GM19328 (cell line): ENCODE measurements around the gene LTC4S.
A peak's percentile ranks its signal among the peaks of the same experiment; 100 is the strongest.

Experiments used
- ATAC-seq: cut with Tn5 transposase; IDR thresholded peaks from one replicate; pipeline ENCODE4 v1.9.1; 2021; ENCODE audit warnings: mild to moderate bottlenecking, moderate library complexity; ENCODE audit not compliant: unreplicated experiment

Gene LTC4S

DNA sequence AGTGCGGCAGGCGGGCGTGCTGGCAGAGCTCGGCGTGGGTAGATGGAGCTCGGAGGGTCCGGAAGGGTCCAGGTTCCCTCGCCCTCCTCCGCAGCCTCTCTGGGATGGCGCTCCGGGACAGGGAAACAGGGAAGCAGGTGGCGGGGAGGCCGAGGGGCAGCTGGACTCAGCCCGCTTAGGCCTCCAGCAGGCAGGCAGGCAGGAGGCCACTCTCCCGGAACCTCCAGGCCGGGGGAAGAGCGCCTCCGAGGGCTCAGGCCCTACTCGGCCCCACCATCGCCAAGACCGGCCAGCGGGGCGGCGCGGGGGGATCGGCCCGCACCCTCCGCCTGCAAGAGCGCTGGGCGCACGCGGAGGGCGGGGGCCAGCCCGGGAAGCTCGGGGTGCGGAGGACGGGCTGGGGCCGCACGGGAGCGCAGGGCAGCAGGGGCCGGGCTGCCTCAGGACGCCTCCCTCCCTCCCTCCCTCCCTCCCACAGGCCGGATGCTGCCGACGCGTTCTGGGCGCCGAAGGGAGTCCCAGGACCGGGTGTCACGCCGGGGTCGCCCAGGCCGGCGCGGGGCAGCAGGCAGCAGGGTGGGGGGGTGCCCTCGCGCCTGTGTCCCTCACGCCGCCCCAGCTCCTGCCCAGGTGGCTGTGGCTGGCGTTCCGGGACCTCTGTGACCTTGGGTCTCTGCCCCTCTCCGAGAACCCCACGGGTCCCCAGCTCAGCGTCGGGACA lies 11.9 kb downstream of the LTC4S start:
- peak; percentile 8 for ATAC-seq

DNA sequence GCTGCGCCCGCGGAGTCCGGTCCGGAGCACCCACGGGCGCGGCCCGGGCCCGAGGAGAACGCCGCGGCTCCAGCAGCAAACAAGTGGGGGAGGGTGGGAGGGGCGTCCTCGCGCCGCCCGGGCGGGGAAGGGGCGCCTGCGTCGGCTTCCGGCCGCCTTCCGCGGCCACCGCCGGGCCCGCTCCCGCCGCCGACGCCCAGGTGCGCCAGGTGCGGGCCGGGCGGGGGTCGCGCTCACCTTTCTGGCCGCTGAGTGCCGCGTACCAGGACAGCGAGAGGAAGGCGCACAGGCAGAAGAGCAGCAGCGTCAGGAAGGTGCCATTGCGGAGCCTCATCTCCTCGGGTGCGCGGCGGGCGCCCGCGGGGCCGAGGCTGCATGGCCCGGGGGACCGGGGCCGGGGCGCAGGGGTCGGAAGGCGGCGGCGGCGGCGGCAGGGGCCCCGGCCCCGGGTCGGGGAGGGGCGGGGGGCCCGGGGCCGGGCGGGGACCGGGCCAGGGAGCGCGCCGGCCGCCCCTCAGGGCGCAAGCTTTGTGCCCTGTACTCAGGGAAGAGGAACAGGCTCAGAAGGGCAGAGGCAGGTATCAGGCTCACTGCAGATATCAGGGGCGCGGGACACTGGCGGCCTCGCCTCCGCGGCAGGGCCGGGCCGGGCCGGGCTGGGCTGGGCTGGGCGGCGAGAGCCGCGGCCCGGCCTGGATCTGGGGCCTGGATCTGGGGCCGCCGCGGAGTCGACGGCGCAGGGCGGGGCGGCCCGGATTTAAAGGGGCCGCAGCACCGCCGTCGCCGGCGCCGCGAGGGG lies 12.7 kb downstream of the LTC4S start, which contains the start of gene MGAT4B:
Gene MGAT4B (minus strand): TSS at position 617 of the 799 bp plus-strand sequence. CDS start 283 bp downstream, at position 334.
- ATAC-seq: peak; percentile 71

DNA sequence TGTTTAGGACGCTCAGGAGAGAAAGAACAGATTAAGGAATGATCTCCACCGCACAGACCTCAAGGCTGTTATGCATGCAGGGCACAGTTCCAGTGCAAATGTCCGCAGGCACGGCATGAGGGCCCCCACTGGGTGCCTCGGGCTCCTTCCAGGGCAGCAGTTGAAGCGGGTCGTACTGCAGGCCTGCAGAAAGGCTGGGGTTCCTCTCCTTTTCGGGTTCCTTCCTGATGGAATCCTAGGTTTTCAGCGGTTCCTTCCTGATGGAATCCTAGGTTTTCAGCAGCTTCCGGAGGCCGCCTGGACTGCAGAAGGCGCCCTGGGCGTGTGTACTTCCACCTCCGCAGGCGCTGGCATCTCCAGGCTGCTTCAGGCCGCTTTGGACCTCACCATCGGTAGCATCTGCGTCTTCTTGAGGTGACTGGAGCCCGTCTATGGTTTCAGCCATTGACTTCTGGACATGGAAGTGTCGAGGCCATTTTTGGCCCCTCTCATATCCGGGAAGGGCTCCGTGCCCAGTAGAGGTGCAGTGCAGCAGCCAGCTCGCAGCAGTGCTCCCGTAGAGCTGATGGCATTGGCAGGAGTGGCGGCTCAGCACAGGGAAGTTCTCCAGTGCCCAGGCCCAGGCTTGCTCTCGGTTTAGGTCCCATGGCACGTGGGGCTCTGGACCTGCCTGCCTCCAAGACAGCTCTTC lies 18.5 kb downstream of the LTC4S start:
- no peak for ATAC-seq

DNA sequence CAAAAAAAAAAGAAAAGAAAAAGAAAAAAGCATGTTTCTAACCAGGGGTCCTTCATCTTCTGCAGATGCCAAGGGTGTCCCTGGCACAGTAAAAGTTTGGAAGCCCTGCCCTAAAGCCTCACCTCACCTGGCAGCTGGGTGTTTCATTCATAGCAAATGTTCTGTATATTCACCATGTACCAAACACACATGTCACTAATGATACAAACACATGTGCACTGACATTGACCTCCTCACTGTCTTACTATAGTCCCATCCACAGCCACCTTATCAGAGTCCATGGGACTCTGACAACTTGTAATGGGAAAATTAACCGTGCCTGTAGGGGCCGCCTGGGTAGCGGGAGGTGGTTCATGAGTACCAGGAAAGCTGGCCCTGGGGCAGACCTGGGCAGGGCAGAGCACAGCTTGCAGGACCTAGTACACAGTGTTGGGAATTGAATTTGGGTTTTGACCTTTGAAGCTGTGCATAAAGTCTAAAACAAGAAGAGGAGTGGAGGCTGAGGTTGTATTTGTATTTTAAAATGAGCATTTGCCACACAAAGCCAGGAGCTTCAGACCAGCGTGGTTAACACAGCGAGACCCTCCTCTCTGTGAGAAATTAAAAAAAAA lies 19.3 kb downstream of the LTC4S start:
- ATAC-seq: no peak

DNA sequence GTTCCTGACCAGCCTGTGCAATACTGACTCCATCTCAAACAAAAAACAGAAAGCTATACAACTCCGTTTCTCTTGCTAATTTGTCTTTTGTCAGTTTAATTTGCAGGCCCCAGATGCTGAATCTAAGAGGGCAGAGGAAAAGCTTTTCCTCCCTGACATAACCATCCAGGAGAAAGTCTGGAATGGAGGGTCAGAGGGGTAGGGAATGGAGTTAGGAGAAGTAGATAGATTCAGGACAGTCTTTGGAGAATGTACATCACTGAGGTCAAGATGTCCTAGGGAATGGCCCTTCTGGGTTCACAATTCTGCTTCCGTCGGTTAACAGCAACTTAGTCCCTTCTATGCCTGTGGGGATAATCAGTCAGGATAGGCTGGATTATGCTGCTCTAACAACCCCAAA lies 20.3 kb downstream of the LTC4S start:
- no peak for ATAC-seq

DNA sequence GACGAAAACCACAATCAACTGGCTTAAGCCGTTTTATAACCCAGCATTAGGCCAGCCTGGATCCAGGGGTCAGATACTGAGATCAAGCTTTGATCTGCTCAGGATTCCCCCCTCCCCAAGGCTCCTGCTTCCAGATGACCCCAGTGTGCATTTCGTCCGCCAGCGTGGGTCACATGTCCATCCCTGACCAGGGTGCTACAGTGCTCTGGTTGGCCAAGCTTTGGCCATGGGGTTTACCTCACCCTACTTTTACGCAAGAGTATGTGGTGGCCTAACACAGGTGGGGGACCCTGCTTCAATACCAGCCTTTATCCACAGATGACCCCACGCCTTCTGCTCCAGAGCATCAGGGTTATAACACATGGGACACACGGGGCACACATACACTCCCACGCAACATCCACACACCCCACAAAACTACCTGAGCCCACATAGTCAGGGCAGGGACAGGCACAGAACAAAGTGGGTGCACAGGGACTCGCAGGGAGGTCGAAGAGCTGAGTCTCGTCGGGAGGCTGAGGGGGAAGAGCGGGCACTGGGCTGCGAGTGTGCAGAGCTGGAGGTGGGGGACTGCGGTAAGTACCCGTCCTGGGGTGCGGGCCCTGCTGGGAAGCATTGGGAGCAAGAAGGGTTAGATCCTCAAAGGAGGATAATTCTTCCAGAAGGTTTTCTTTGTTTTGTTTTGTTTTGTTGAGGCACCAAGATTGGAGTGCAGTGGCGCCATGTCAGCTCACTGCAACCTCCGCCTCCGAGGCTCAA lies 21.9 kb downstream of the LTC4S start:
- ATAC-seq: no peak

DNA sequence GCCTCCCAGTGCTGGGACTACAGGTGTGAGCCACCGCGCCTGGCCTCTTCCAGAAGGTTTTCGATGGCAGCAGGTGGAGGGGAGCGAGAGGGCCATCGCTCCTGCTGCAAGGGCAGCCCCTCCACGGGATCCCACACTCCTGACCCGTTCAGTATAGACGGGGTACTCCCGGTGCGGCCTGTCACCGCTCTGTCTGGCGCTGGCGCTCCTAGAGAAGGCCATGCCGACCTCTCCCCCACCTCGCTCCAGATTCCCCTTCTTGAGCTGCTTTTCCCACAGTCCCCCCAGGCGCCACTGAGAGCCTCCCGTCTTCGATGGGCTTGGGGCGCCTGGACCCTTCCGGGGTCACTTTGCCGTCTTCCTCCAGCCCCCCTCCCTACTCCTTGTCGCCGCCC lies 22.6 kb downstream of the LTC4S start:
- no peak for ATAC-seq

DNA sequence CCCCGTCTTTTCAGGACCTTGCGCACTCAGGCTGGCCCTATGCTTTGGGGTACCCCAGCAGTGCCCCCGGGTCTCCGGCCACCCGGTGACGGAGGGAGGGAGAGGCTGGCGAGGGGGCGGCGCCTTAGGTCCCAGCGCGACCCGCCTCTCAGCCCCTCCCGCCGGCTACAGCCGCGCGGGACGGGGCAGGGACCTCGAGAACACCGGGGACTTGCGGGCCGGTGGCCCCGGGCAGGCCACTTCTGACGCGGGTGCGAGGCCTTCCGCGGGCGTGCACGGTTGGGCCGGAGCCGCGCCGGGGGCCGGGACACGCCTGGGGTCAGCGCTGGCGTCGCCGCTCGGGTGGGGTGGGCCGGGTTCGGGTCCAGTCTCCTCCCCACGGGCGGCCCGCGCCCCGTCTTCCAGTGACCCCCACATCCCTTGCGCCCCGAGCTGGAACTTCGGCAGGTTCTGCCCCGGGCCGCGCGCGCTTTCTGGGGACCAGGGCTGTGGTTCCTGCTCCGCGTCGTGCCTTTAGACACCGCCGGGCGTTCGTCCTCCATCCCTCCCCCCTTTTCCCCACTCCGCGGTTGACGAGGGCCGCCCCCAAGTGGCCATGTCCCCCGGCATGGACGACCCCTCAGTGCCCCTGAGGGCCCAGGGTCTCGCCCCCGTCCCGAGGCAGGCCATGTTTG lies 23.1 kb downstream of the LTC4S start:
- ATAC-seq: no peak

DNA sequence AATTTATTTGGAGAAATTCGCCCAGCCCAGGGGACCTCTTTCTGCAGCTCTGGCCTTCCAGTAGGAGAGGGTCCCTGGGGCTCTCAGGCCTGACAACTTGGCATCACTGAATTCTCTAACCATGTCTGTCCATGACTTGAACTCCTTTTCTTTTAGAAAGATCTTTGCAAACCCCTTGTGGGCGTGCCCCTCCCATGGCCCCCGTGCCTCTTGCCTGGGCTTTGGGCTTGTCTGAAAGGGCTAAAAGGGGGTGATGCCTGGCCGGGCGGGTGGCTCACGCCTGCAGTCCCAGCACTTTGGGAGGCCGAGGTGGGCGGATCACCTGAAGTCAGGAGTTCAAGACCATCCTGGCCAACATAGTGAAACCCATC lies 23.7 kb downstream of the LTC4S start:
- no peak for ATAC-seq

DNA sequence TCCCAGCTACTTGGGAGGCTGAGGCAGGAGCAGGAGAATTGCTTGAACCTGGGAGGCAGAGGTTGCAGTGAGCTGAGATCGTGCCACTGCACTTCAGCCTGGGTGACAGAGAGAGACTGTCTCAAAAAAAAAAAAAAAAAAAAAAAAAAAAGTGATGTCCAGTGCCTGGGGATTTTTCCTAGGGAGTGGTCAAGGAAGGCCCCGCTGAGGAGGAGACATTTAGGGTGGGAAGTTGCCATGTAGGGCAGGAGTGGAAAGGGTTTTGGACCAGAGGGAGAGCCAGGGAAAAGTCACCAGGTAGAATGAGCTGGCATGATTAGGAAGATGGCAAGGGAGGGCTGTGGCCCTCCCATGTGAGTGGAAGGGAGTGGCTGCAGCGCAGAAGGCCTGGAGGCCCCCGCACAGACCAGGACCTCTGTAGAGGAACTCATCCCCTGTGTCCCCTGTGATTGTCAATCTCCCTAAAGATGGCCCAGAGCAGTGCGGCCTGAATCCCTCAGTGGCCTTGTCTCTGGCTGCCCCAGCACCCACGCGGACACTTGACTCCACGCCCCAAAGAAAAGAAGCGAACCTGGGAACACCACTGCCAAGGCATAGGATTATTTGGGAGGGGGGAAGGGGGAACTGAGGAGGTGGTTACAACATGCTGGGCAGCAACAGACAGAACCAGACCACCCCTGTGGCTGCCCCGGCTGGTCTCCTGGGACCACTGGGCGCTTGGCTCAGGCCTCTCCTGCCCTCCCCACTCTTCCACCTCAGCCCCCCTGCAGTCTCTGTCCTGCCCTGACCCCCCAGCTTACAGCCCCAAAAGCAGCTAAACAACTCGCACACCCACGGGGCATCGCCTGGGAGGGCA lies 24.3 kb downstream of the LTC4S start:
- ATAC-seq: no peak

DNA sequence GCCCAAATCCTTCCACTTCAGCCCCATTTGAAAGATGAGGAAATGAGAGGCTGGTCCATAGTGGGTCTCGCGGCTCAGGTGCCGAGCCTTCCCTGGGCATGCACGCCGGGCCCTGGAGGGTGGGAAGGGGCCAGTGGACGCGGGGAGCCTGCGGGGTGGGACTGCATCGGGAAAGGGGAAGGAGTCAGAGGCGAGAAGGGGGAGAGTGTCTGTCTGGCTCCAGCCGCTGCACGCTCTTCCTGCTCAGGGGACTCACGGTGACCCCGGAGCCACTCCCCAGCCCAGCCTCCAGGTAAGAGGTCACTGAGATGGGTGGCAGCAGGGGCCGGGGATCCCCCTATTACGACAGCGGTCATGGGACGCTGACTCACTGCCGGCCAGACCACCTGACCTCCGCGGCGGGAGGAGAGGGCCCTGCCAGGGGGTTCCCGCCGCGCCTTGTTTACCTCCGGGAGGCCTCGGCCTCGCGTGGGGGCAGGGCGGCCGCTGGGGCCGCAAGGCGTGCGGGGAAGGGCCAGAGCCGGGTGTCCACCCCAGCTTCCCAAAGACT lies 25.0 kb downstream of the LTC4S start:
- ATAC-seq: peak; percentile 51

DNA sequence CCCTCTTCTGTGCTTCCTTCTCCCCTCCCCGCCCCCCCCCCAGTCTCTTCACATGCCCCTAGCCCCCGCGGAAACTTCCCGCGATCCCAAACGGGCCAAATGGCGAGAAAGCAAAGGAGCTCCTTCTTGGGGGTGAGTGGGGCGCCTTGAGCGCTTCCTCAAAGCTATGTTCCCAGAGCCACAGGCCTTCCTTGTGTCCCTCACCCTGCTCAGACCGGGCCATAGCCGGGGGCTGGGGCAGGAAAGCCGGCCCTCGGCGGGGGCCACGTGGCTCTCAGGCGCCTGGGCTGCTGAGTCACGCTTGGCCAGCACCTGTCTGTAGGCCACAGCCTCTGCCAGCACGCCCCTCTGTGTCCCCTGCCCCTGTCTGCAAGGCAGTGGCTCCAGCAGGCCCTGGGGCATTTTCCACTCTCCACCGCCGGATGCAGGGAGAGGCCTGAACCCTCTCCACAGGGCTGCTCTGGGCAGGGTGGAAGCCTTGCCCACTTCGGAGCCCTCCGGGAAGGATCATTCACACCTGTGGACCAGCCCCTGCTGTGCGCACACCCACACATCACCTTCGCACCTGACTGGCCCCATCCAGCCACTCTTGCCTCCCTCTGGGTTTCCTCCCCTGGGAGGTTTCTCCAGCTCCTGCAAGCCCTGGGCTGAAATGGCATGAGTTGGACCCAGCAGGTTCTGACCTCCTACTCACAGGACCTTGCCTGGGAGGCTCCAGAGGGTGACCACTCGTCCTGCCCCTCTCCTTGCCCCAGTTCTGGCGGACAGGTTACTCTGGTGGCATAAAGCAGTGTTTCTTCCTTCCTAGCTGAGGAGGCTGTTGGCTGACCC lies 25.7 kb downstream of the LTC4S start:
- ATAC-seq: no peak

DNA sequence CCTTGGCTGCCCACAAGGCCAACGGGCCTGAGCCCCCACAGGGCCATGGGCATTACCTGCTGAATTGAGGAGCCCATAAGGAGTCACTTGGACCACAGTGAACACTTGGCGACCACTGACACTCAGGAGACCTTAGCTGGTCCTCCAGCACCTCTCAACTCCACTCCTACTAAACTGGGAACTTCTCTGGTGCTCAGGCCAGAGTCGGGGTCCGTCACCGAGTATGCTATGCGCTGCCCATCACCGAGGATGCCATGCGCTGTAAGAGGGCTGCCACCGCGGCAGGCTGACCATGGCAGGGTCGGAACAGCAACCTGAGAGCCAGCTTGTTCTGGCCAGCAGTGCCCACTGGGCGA lies 26.3 kb downstream of the LTC4S start:
- no peak for ATAC-seq

DNA sequence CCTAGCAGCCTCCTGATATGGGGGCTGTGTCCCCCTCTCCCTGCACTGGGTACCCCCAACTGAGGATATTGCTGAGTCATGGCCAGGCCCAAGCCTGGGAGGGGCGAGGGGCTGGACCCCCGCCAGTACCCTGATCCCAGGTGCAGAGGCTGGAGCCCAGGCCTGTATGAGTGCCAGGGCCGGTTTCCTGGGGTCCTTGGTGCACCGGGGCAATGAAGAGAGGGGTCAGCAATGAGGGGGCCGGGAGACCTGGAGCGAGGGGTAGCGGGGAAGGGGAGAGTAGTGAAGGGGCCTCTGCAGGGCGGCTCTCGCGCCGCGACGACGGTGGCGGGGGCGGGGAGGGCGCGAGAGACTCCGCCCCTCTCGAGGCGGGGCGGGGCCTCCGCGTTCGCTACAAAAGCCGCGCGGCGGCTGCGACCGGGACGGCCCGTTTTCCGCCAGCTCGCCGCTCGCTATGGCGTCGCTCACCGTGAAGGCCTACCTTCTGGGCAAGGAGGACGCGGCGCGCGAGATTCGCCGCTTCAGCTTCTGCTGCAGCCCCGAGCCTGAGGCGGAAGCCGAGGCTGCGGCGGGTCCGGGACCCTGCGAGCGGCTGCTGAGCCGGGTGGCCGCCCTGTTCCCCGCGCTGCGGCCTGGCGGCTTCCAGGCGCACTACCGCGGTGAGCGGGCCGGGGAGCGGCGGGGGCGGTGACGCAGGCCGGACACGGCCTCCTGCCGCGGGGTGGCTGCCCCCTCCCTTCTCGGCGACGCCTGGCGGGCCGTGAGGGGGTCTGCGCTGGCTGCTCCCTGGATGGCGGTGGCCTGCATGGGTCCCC lies 26.9 kb downstream of the LTC4S start, which contains the start of gene SQSTM1:
Gene SQSTM1 (plus strand): TSS at position 423 of the 815 bp plus-strand sequence. CDS start 32 bp downstream, at position 455.
- peak; percentile 49 for ATAC-seq

DNA sequence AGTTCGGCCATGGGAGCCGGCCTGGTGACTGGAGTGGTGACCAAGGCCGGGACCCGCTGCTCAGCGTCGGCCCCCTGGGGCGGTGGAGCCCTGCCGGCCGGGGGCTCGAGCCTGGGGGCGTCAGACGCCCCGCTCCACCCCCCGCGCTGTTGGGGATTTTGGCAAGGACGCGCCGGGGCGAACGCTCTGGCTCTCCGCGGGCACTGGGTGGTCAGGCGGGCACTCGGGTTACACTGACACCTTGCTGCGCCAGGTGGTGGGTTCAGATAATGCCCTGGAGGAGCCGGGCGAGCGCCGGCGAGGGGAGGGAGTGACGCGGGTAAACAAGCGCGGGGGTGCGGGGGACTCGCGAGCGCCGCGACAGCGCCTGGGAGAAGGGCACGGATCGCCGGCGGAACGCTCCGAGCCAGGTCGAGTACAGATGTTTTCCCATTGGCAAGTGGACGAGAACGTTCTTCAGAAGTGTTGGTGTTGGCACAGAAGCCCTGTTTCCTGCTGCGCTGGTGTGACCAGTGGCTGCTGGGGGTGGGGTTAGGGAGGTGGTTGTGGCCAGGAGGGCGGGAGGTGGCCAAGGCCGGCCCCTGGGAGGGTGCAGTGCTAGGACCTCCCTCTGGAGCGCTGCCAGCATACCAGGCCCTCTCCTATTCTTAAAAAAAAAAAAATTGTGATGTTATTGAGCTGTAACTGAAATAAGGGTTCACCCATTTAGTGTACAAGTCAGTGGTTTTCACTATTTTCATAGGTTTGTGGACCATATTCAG lies 27.7 kb downstream of the LTC4S start:
- peak; percentile 39 for ATAC-seq

DNA sequence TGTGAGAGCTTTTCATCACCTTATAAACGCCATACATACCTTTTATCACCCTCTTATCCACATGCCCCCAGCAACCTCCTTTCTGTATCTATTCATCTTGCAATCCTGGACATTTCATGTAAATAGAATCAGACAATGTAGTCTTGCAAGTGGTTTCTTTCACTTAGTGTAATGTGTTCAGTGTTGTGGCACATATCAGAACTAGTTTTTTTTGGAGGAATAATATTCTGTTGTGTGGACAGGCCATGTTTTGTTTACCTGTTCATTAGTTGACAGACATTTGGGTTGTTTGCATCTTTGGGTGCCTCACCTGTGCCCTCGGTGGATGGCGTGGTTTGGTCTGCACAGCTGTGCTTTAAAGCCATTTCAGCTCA lies 28.3 kb downstream of the LTC4S start:
- no peak for ATAC-seq
